ENCODE measurements around the gene CDSN. TPM values are rescaled to one million over a fixed set of nuclear protein-coding genes. Genes with fewer than 3 reads are reported as not detected.

The CDSN gene
- polyA plus RNA-seq, 1 donor (not counting 4 experiments of a cell fraction or from before 2014, with no cell fraction given), result 4.0 TPM

DNA sequence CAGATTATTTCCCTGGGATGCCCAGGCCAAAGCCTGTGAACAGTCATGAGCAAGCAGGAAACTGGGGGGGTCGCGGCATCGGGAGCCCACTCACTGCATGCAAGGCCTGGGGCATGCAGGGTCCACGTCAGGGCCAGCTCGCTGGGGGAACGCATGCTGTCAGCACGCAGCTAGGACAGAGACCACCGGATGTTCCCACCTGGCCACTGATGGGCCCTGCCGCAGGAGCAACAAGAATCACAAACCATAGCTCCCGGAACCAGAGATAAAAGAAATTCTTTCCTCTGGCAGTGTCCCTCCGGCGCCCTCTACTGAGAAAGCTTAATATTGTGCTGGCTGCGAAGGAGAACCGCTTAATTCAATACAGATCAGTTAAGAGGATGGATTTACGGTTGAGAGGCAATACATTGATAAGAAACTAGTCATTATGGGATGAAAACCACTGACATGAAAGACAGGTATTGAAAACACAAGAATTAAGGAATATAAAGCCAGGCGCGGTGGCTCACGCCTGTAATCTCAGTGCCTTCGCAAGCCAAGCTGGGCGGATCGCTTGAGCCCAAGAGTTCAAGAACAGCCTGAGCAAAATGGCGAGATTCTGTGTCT lies 40.5 kb downstream of the CDSN start:
- TF ChIP-seq EZH2 (IDR thresholded peaks at IDR 0.05; ENCODE audit: low read length), result no peak
- TF ChIP-seq CTCF (optimal IDR thresholded peaks at IDR 0.05 in 1 of 3, IDR thresholded peaks at IDR 0.05 in 1 of 3, conservative IDR thresholded peaks at IDR 0.05 in 1 of 3; ENCODE audit: extremely low read depth in 1 of 3, insufficient read depth in 2 of 3, low read length in 3 of 3), result peak; percentile 67 to 81 (median 78)
- Histone ChIP-seq H3K9me1 (ENCODE audit: control insufficient read depth, extremely low read depth, insufficient read depth, low read length) (no peaks in the 10 kb centered on the region), H3K9me3 (ENCODE audit: control insufficient read depth, low read depth, low read length) (no peaks in the 10 kb centered on the region), H4K20me1 (ENCODE audit: control insufficient read depth, extremely low read depth, insufficient read depth, low read length) (no peaks in the 10 kb centered on the region), H3K9ac (ENCODE audit: control insufficient read depth, extremely low read depth, insufficient read depth, low read length) (no peak overlapping the region), H3K27me3 (ENCODE audit: control insufficient read depth, extremely low read depth, insufficient read depth, low read length) (no peaks in the 10 kb centered on the region), H3K79me2 (ENCODE audit: control insufficient read depth, insufficient read depth, low read length) (no peaks in the 10 kb centered on the region), H3K4me1 (ENCODE audit: control insufficient read depth, extremely low read depth, insufficient read depth, low read length) (peaks cover 11% of the 10 kb centered on the region), H3K27ac (ENCODE audit: control insufficient read depth, insufficient read depth, low read length) (no peak overlapping the region), H3K36me3 (ENCODE audit: control insufficient read depth in 2 of 2, extremely low read depth in 1 of 2, insufficient read depth in 2 of 2, low read length in 2 of 2) (no peaks in the 10 kb centered on the region), H3K4me3 (ENCODE audit: control insufficient read depth in 2 of 3, extremely low read depth in 1 of 3, insufficient read depth in 2 of 3, low read depth in 1 of 3, low read length in 3 of 3) (no peak overlapping the region), H2AFZ (ENCODE audit: control insufficient read depth, low read length) (peak overlapping the region; percentile 72), H3K4me2 (ENCODE audit: control insufficient read depth, extremely low read depth, insufficient read depth, low read depth, low read length) (peak overlapping the region; percentile 43)
- no peak for DNase-seq (ENCODE audit: low read depth, low spot score)
- no peak for FAIRE-seq
- dilution Hi-C loops (cut with MboI; ENCODE audit: extremely low pct_ligation_motif_present, low sequenced_read_pairs), result no loop called here

DNA sequence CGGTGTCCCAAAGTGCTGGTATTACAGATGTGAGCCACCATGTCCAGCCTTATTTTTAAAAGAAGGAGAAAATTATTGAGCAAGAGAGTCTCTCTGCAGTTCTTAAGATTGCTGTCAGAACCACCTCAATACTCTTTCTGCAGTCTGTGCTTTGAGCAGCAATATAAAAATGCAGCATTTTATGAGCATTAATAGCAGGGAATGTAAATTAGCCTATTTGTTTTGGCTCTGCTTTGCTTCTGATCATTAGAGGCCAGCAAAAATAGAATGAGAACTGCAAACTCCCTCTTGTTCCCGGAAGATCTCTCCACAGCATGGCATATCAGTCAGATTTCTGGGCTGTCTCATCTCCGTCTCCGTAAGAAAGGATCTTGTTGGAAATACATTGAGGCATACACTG lies 43.6 kb downstream of the CDSN start:
- TF ChIP-seq CTCF (optimal IDR thresholded peaks at IDR 0.05 in 1 of 3, IDR thresholded peaks at IDR 0.05 in 1 of 3, conservative IDR thresholded peaks at IDR 0.05 in 1 of 3; ENCODE audit: extremely low read depth in 1 of 3, insufficient read depth in 2 of 3, low read length in 3 of 3) (no peak), EZH2 (IDR thresholded peaks at IDR 0.05; ENCODE audit: low read length) (no peak)
- DNase-seq (ENCODE audit: low read depth, low spot score), result no peak
- Histone ChIP-seq H3K9me3 (ENCODE audit: control insufficient read depth, low read depth, low read length) (no peaks in the 10 kb centered on the region), H3K4me1 (ENCODE audit: control insufficient read depth, extremely low read depth, insufficient read depth, low read length) (peaks cover 3% of the 10 kb centered on the region), H3K9ac (ENCODE audit: control insufficient read depth, extremely low read depth, insufficient read depth, low read length) (no peak overlapping the region), H3K4me2 (ENCODE audit: control insufficient read depth, extremely low read depth, insufficient read depth, low read depth, low read length) (no peak overlapping the region), H4K20me1 (ENCODE audit: control insufficient read depth, extremely low read depth, insufficient read depth, low read length) (no peaks in the 10 kb centered on the region), H3K9me1 (ENCODE audit: control insufficient read depth, extremely low read depth, insufficient read depth, low read length) (no peaks in the 10 kb centered on the region), H3K79me2 (ENCODE audit: control insufficient read depth, insufficient read depth, low read length) (no peaks in the 10 kb centered on the region), H3K4me3 (ENCODE audit: control insufficient read depth in 2 of 3, extremely low read depth in 1 of 3, insufficient read depth in 2 of 3, low read depth in 1 of 3, low read length in 3 of 3) (no peak overlapping the region), H2AFZ (ENCODE audit: control insufficient read depth, low read length) (no peak overlapping the region), H3K36me3 (ENCODE audit: control insufficient read depth in 2 of 2, extremely low read depth in 1 of 2, insufficient read depth in 2 of 2, low read length in 2 of 2) (no peaks in the 10 kb centered on the region), H3K27ac (ENCODE audit: control insufficient read depth, insufficient read depth, low read length) (no peak overlapping the region), H3K27me3 (ENCODE audit: control insufficient read depth, extremely low read depth, insufficient read depth, low read length) (no peaks in the 10 kb centered on the region)
- FAIRE-seq, result no peak
- dilution Hi-C loops (cut with MboI; ENCODE audit: extremely low pct_ligation_motif_present, low sequenced_read_pairs), result no loop called here
